Measurements from ENCODE around the gene CARD8. TPM values are rescaled to one million over a fixed set of nuclear protein-coding genes. Genes with fewer than 3 reads are reported as not detected.

CARD8 gene
- total and polyA plus RNA-seq, 10 of the 15 experiments (the other 5 are each of a cell fraction or from before 2014, with no cell fraction given) = 39.8 to 69.8 (median 46.1) TPM

- Histone ChIP-seq H3K4me3 (no peak overlapping the region), H3K79me2 (ENCODE audit: control insufficient read depth, insufficient read depth, low read length) (peaks cover 5% of the 10 kb centered on the region), H3K9ac (ENCODE audit: control insufficient read depth, insufficient read depth, low read length) (no peak overlapping the region), H3K9me3 (replicated peaks; ENCODE audit: control insufficient read depth, insufficient read depth, low read length) (peaks cover 2% of the 10 kb centered on the region; the same call in 2 of the 3 replicates), H2AFZ (ENCODE audit: control insufficient read depth, low read depth, low read length) (no peak overlapping the region), H4K20me1 (ENCODE audit: control insufficient read depth, insufficient read depth) (no peaks in the 10 kb centered on the region), H3K36me3 (ENCODE audit: control insufficient read depth in 2 of 2, insufficient read depth in 2 of 2, low read length in 1 of 2) (peaks cover 0 to 4% of the 10 kb centered on the region in 2 experiments; a peak in 2 of 4 replicates), H3K4me1 (ENCODE audit: control insufficient read depth, insufficient read depth, low read length) (peaks cover 8% of the 10 kb centered on the region), H3K4me2 (ENCODE audit: control insufficient read depth, insufficient read depth) (no peak overlapping the region), H3K27me3 (replicated peaks in 1 of 2; ENCODE audit: control insufficient read depth in 2 of 2, insufficient read depth in 2 of 2, low read length in 1 of 2) (no peaks in the 10 kb centered on the region), H3K27ac (ENCODE audit: control insufficient read depth, insufficient read depth) (no peak overlapping the region)
- ChIA-PET SMC1A (ENCODE audit: uncharacterized antibody, unreplicated experiment) (no interaction called here), RAD21 (ENCODE audit: unreplicated experiment) (no interaction called here), POLR2A (interaction anchor here (0.5 kb wide), 1 partner anchor 98 kb away, joined by 3 read pairs; no protein-coding TSS in a partner anchor), CTCF (no interaction called here)
- BruUV-seq (replicated peaks) = no TSS peak
- intact Hi-C loops (cut with micrococcal nuclease; ENCODE audit: unreplicated experiment) (loop anchor here (10.0 kb wide), 1 partner anchor 89 kb away; no protein-coding TSS in a partner anchor), in situ Hi-C loops (cut with MboI) (no loop called here)
- FAIRE-seq = no peak
- 81% methylated on average over 3 of the region's 3 CpGs for WGBS (ENCODE audit: insufficient coverage, insufficient replicate concordance, low lambda C conversion rate, missing lambda C conversion rate)
- no peak for DNase-seq (ENCODE audit: low read depth, low spot score)
- no peak for ATAC-seq
- TF ChIP-seq, protein P1, sequence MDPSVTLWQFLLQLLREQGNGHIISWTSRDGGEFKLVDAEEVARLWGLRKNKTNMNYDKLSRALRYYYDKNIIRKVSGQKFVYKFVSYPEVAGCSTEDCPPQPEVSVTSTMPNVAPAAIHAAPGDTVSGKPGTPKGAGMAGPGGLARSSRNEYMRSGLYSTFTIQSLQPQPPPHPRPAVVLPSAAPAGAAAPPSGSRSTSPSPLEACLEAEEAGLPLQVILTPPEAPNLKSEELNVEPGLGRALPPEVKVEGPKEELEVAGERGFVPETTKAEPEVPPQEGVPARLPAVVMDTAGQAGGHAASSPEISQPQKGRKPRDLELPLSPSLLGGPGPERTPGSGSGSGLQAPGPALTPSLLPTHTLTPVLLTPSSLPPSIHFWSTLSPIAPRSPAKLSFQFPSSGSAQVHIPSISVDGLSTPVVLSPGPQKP (IDR thresholded peaks at IDR 0.05; ENCODE audit: low read depth, low read length) = no peak
- TF ChIP-seq SMAD1 (IDR thresholded peaks at IDR 0.05; ENCODE audit: low read depth, partially characterized antibody) (no peak), POLR2AphosphoS5 (IDR thresholded peaks at IDR 0.05; ENCODE audit: low read length) (no peak), JUND (IDR thresholded peaks at IDR 0.05; ENCODE audit: low read depth, low read length) (no peak), SMAD5 (IDR thresholded peaks at IDR 0.05; ENCODE audit: low read depth) (no peak), CBX5 (IDR thresholded peaks at IDR 0.05; ENCODE audit: low read depth) (no peak), CHD4 (IDR thresholded peaks at IDR 0.05) (no peak), RUNX3 (IDR thresholded peaks at IDR 0.05; ENCODE audit: low read length) (no peak), FOS (IDR thresholded peaks at IDR 0.05; ENCODE audit: borderline replicate concordance, extremely low read depth, insufficient read length) (no peak), MLLT1 (IDR thresholded peaks at IDR 0.05) (no peak)
- TF ChIP-seq, protein P2, sequence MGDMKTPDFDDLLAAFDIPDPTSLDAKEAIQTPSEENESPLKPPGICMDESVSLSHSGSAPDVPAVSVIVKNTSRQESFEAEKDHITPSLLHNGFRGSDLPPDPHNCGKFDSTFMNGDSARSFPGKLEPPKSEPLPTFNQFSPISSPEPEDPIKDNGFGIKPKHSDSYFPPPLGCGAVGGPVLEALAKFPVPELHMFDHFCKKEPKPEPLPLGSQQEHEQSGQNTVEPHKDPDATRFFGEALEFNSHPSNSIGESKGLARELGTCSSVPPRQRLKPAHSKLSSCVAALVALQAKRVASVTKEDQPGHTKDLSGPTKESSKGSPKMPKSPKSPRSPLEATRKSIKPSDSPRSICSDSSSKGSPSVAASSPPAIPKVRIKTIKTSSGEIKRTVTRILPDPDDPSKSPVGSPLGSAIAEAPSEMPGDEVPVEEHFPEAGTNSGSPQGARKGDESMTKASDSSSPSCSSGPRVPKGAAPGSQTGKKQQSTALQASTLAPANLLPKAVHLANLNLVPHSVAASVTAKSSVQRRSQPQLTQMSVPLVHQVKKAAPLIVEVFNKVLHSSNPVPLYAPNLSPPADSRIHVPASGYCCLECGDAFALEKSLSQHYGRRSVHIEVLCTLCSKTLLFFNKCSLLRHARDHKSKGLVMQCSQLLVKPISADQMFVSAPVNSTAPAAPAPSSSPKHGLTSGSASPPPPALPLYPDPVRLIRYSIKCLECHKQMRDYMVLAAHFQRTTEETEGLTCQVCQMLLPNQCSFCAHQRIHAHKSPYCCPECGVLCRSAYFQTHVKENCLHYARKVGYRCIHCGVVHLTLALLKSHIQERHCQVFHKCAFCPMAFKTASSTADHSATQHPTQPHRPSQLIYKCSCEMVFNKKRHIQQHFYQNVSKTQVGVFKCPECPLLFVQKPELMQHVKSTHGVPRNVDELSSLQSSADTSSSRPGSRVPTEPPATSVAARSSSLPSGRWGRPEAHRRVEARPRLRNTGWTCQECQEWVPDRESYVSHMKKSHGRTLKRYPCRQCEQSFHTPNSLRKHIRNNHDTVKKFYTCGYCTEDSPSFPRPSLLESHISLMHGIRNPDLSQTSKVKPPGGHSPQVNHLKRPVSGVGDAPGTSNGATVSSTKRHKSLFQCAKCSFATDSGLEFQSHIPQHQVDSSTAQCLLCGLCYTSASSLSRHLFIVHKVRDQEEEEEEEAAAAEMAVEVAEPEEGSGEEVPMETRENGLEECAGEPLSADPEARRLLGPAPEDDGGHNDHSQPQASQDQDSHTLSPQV (IDR thresholded peaks at IDR 0.05) = no peak
Observed at GRCh38 chr19:48176226-48176625, 79.5 kb downstream of the CARD8 start.

Data from GM12878 (cell line).